Measurements from ENCODE around the gene BAIAP2. TPM values are rescaled to one million over a fixed set of nuclear protein-coding genes. Genes with fewer than 3 reads are reported as not detected.

The BAIAP2 gene
- total and polyA plus RNA-seq, 2 of the 13 experiments (the other 11 are each of a cell fraction or from before 2014, with no cell fraction given), result 22.5 to 24.0 TPM

- DNase-seq (ENCODE audit: low spot score) (peak; percentile 94), FAIRE-seq (peak; percentile 97), ATAC-seq (peak; percentile 93)
- no peaks in the 10 kb centered on the region for H3K27me3 ChIP-seq (ENCODE audit: control insufficient read depth in 1 of 2, insufficient read depth in 2 of 2, low read length in 2 of 2)
- in situ Hi-C loops (cut with HindIII; ENCODE audit: extremely low pct_ligation_motif_present, low pct_unique_long_range_greater_than_20kb) (loop anchor here (5.0 kb wide), 1 partner anchor 41 kb away; no protein-coding TSS in a partner anchor), intact Hi-C loops (cut with micrococcal nuclease; ENCODE audit: unreplicated experiment) (loop anchor here (5.0 kb wide), 1 partner anchor 36 kb away; no protein-coding TSS in a partner anchor)
- BruUV-seq (replicated peaks), result no TSS peak
- peaks cover 31 to 40% of the 10 kb centered on the region in 2 experiments for H3K36me3 ChIP-seq (replicated peaks in 1 of 2; ENCODE audit: control insufficient read depth in 1 of 2, insufficient read depth in 2 of 2, low read length in 2 of 2)
- H3K4me2 ChIP-seq (ENCODE audit: low read depth, low read length), result peak overlapping the region; percentile 54
- H4K20me1 ChIP-seq (ENCODE audit: insufficient read depth, low read length), result no peaks in the 10 kb centered on the region
- peak overlapping the region; percentile 86 for H3K27ac ChIP-seq (ENCODE audit: extremely low read length, insufficient read depth, low read length)
- H2AFZ ChIP-seq (ENCODE audit: low read length), result no peak overlapping the region
- CTCF ChIA-PET (ENCODE audit: low intra/inter-chr PET ratio, low total read pairs), result interaction anchor here (0.9 kb wide), 1 partner anchor 18 kb away, joined by 3 read pairs; no protein-coding TSS in a partner anchor
- peaks cover 34% of the 10 kb centered on the region for H3K4me1 ChIP-seq (ENCODE audit: insufficient read depth, low read length)
- H3K9ac ChIP-seq (ENCODE audit: insufficient read depth, low read depth, low read length), result peak overlapping the region; percentile 75
- POLR2A ChIA-PET, result interaction anchor here (0.7 to 1.7 kb wide), 18 partner anchors 9 to 628 kb away, joined by 3 to 20 read pairs (median 5); partner anchors contain the start of gene BAIAP2
- H3K79me2 ChIP-seq (ENCODE audit: insufficient read depth, low read length), result peaks cover 4% of the 10 kb centered on the region
- no peaks in the 10 kb centered on the region for H3K9me3 ChIP-seq (ENCODE audit: low read length)
- peak overlapping the region in 1 of 3 experiments; percentile 36; a peak in 1 of 6 replicates for H3K4me3 ChIP-seq (replicated peaks in 1 of 3; ENCODE audit: insufficient read depth in 1 of 3, low read depth in 2 of 3, low read length in 3 of 3)
- WGBS (ENCODE audit: low lambda C conversion rate), result 6% methylated on average over 13 of the region's 27 CpGs
- TF ChIP-seq PATZ1 (CRISPR knock-in tag; IDR thresholded peaks at IDR 0.05), result peak; percentile 97
- peak; percentile 81; the same call in 1 of the 2 replicates for TF ChIP-seq PRMT3 (CRISPR knock-in tag; IDR thresholded peaks at IDR 0.05; ENCODE audit: borderline replicate concordance, low read depth)
- TF ChIP-seq NFIB (CRISPR knock-in tag; IDR thresholded peaks at IDR 0.05; ENCODE audit: borderline replicate concordance), result no peak
- no peak; the same call in 1 of the 2 replicates for TF ChIP-seq ZNF326 (CRISPR knock-in tag; IDR thresholded peaks at IDR 0.05; ENCODE audit: borderline replicate concordance)
- TF ChIP-seq ZNF446 (CRISPR knock-in tag; IDR thresholded peaks at IDR 0.05), result 0 out of 2 replicates have a peak, but pooled peaks have one; percentile 3
- peak; percentile 98 for TF ChIP-seq ZNF264 (CRISPR knock-in tag; IDR thresholded peaks at IDR 0.05)
- TF ChIP-seq ZBTB7B (CRISPR knock-in tag; IDR thresholded peaks at IDR 0.05), result peak; percentile 99
- peak; percentile 96; the same call in 1 of the 2 replicates for TF ChIP-seq ZNF747 (CRISPR knock-in tag; IDR thresholded peaks at IDR 0.05; ENCODE audit: borderline replicate concordance)
- peak; percentile 76; the same call in 1 of the 2 replicates for TF ChIP-seq ZNF558 (CRISPR knock-in tag; IDR thresholded peaks at IDR 0.05; ENCODE audit: borderline replicate concordance)
- peak; percentile 97 for TF ChIP-seq ZNF337 (CRISPR knock-in tag; IDR thresholded peaks at IDR 0.05; ENCODE audit: borderline replicate concordance, low read depth)
- TF ChIP-seq EED (CRISPR knock-in tag; IDR thresholded peaks at IDR 0.05), result no peak; the same call in 1 of the 2 replicates
- no peak for TF ChIP-seq SMYD3 (CRISPR knock-in tag; IDR thresholded peaks at IDR 0.05)
- peak; percentile 71; the same call in 1 of the 2 replicates for TF ChIP-seq ZNF234 (CRISPR knock-in tag; conservative IDR thresholded peaks at IDR 0.05)
- no peak for TF ChIP-seq ZNF660 (CRISPR knock-in tag; IDR thresholded peaks at IDR 0.05; ENCODE audit: borderline replicate concordance, low read depth)
- no peak for TF ChIP-seq ZNF562 (CRISPR knock-in tag; IDR thresholded peaks at IDR 0.05; ENCODE audit: borderline replicate concordance)
- TF ChIP-seq FIP1L1 (IDR thresholded peaks at IDR 0.05; ENCODE audit: borderline replicate concordance, insufficient read depth, low read depth, low read length), result no peak
- TF ChIP-seq ZSCAN22 (CRISPR knock-in tag; IDR thresholded peaks at IDR 0.05), result peak; percentile 60; the same call in 1 of the 2 replicates
- peak; percentile 80; the same call in 1 of the 2 replicates for TF ChIP-seq ZNF367 (CRISPR knock-in tag; IDR thresholded peaks at IDR 0.05; ENCODE audit: borderline replicate concordance)
- TF ChIP-seq RORA (CRISPR knock-in tag; IDR thresholded peaks at IDR 0.05), result no peak
- peak; percentile 68; the same call in 1 of the 2 replicates for TF ChIP-seq ZNF598 (CRISPR knock-in tag; IDR thresholded peaks at IDR 0.05; ENCODE audit: borderline replicate concordance)
- peak; percentile 71 for TF ChIP-seq HNRNPLL (IDR thresholded peaks at IDR 0.05; ENCODE audit: low read depth, low read length, poor library complexity, severe bottlenecking)
- peak; percentile 92; the same call in 1 of the 2 replicates for TF ChIP-seq DMAP1 (CRISPR knock-in tag; IDR thresholded peaks at IDR 0.05)
- no peak for TF ChIP-seq KDM1A (CRISPR knock-in tag; IDR thresholded peaks at IDR 0.05)
These were observed 48.3 kb downstream of the BAIAP2 start for GRCh38 chr17:81083125-81083765.
